Hematopoietic multipotent progenitor cell treated with erythropoietin and hydrocortisone succinate and interleukin-3 and kit ligand, for 6 days (in vitro differentiated cells): ENCODE measurements around the gene RASAL1.

ENCODE experiments used
- DNase-seq: peaks from one replicate; pipeline ENCODE4 v3.0.0-alpha.2; 2015

The RASAL1 gene

GRCh38 chr12:113055594-113056380 lies 79.8 kb downstream of the RASAL1 start:
- no peak for DNase-seq

DNA sequence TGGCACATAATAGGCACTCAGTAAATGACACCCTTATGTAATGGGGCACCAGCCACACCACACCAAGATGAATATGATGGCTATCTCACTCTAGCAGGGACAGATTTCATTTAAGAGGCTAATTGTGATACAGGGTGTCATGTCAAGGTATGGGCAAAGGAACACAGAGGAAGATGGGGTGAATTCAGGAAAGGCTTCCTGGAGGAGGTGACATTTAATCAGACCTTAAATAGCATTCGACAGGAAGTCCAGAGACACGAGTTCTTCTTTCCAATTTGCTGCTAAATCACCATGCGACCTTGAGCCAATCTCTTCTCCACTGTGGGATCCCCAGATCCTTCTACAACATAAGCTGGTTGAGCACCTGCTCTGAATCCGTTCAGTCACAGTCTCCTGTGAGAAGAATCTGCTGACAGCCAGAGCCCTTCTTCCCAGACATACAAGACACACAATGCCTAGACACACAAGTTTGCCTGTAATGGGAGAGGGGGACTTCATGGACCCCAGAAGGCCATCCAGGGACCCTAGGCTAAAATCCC lies 80.5 kb downstream of the RASAL1 start:
- DNase-seq, result no peak

DNA sequence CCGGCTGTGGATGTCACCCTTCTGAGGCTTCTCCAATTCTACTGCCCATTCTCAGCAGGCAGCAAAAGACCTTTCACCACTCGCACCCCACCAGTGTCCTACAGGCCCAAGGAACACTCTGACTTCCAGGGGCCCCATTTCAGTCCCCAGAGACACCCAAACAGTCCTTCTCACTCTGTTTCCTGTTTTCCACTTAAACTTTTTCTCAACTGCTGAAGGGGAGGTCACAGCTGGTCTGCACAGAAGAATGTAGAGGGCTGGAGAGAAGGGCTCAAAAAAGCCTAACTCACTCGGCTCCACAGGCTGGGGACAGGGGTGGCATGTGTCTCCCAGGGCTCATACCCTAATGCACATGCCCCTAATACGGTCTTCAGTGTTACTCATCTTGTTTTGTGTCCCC lies 83.2 kb downstream of the RASAL1 start:
- DNase-seq, result no peak

GRCh38 chr12:113051759-113052158 lies 83.8 kb downstream of the RASAL1 start:
- DNase-seq, result no peak

DNA sequence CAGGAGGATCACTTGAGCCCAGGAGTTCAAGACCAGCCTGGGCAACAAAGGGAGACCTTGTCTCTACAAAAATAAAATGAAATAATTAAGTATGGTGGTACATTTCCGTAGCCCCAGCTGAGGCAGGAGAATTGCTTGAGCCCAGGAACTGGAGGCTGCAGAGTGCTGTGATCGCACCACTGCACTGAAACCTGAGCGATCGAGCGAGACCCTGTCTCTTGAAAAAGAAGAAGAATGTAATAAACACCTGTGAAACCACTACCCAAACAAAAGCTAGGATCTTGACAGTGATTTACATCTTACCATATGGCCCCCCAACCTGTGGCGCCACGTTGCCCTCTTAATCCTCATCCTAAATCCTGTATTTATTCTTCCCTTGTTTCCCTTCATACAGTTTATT lies 84.8 kb downstream of the RASAL1 start:
- no peak for DNase-seq

- peak; percentile 48 for DNase-seq
These were observed 85.4 kb downstream of the RASAL1 start for GRCh38 chr12:113049976-113050742.
